Chondrocyte (in vitro differentiated cells): Measurements from ENCODE around the gene RGS7. TPM values are rescaled to one million over a fixed set of nuclear protein-coding genes. Genes with fewer than 3 reads are reported as not detected.

Source experiments
- DNase-seq: peaks from one replicate; pipeline ENCODE4 v3.0.0; 2021; ENCODE audit warnings: mixed read lengths, low spot score
- H3K27ac Mint-ChIP-seq: one replicate; pipeline ENCODE4 v1.8.0; 2021; ENCODE audit warnings: mild to moderate bottlenecking, moderate library complexity, mixed read lengths; ENCODE audit not compliant: unreplicated experiment
- H3K27me3 Mint-ChIP-seq: 2 replicates; pipeline ENCODE4 v1.8.0; 2021; ENCODE audit warnings: low read depth, mixed read lengths
- H3K36me3 Mint-ChIP-seq: 2 replicates; pipeline ENCODE4 v1.8.0; 2021; ENCODE audit warnings: low read depth, mixed read lengths
- H3K4me1 Mint-ChIP-seq: 2 replicates; pipeline ENCODE4 v1.8.0; 2021; ENCODE audit warnings: low read depth, mild to moderate bottlenecking, mixed read lengths
- H3K4me3 Mint-ChIP-seq: one replicate; pipeline ENCODE4 v1.8.0; 2021; ENCODE audit warnings: mild to moderate bottlenecking, moderate library complexity, mixed read lengths; ENCODE audit not compliant: unreplicated experiment
- H3K9me3 Mint-ChIP-seq: 2 replicates; pipeline ENCODE4 v1.8.0; 2021; ENCODE audit warnings: low read depth, mixed read lengths
- total RNA-seq: library from RNA; stranded (reverse); gene quantifications from 3 replicates; pipeline ENCODE4 v1.2.1, GENCODE V29; 2021
- TF ChIP-seq, protein P1 (sequence below): fragments of 200-600 bp; sonication (generic); IDR thresholded peaks from 2 replicates; pipeline ENCODE4 v1.5.0; 2021; ENCODE audit warnings: antibody characterized with exemption, mild to moderate bottlenecking, moderate library complexity

RGS7 gene
- total RNA-seq, 1 donor from 2014 or later = 3.9 TPM

DNA sequence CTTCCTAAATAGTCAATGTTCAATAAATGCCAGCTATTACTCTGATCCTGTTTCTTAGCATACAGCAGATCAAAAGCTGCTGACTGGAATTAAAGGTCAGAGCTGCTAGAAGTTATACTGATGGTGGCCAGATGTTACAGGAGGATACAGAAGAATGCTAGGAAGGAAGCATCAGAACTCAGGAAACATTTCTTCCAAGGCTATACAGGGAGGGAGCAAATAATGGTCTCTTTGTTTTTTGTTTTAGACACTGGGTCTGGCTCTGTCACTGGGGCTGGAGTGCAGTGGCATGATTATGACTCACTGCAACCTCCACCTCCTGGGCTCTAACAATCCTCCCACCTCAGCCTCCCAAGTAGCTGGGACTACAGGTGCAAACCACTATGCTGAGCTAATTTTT is 175.5 kb downstream of the RGS7 start:
- no peaks in the 10 kb centered on the region for H3K36me3 Mint-ChIP-seq
- no peak overlapping the region for H3K27ac Mint-ChIP-seq
- H3K4me1 Mint-ChIP-seq = peaks cover 6% of the 10 kb centered on the region
- TF ChIP-seq, protein P1, sequence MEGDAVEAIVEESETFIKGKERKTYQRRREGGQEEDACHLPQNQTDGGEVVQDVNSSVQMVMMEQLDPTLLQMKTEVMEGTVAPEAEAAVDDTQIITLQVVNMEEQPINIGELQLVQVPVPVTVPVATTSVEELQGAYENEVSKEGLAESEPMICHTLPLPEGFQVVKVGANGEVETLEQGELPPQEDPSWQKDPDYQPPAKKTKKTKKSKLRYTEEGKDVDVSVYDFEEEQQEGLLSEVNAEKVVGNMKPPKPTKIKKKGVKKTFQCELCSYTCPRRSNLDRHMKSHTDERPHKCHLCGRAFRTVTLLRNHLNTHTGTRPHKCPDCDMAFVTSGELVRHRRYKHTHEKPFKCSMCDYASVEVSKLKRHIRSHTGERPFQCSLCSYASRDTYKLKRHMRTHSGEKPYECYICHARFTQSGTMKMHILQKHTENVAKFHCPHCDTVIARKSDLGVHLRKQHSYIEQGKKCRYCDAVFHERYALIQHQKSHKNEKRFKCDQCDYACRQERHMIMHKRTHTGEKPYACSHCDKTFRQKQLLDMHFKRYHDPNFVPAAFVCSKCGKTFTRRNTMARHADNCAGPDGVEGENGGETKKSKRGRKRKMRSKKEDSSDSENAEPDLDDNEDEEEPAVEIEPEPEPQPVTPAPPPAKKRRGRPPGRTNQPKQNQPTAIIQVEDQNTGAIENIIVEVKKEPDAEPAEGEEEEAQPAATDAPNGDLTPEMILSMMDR = no peak
- no peak overlapping the region for H3K4me3 Mint-ChIP-seq
- no peak for DNase-seq
- no peaks in the 10 kb centered on the region for H3K27me3 Mint-ChIP-seq
- no peaks in the 10 kb centered on the region for H3K9me3 Mint-ChIP-seq

DNA sequence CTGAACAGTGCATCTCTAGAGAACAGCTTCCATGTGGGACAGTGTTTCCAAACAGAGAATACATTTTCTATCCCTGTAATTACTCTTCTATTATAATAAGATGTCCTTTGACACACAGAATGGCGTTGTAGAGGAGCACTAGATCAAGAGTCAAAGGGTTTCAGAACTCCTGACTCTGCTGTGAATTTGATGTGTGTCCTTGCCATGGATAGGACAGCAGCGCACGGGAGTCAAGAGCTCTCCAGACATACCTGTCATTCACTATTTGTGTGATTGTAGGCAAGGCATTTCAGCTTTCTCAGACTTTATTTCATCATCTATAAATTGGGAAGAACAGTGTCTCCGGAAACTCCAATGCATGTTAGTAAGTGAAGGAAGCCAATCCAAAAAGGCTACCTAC is 176.4 kb downstream of the RGS7 start:
- Mint-ChIP-seq H3K27me3 (no peaks in the 10 kb centered on the region), H3K9me3 (no peaks in the 10 kb centered on the region), H3K27ac (no peak overlapping the region), H3K36me3 (no peaks in the 10 kb centered on the region), H3K4me3 (no peak overlapping the region), H3K4me1 (no peaks in the 10 kb centered on the region)
- TF ChIP-seq, protein P1 = no peak
- DNase-seq = no peak

DNA sequence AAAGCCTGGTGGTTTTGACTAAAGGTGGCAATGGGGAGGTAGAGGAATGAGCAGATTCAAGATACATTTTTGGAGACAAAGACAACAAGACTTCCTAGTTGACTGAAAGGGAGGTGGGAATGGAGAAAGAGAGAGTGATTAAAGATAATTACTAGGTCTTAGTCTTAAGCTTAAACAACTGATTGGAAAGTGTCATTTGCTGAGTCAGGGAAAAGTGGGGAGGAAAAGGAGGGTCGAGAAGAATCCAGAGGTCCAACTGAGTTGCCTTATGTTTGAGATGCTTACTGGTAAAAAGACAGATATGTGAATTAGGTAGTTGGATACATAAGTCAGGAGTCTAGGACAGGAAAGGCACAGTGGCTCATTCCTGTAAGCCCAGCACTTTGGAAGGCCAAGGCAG is 179.3 kb downstream of the RGS7 start:
- H3K4me1 Mint-ChIP-seq = peaks cover 1% of the 10 kb centered on the region
- DNase-seq = no peak
- no peaks in the 10 kb centered on the region for H3K9me3 Mint-ChIP-seq
- no peak overlapping the region for H3K27ac Mint-ChIP-seq
- no peaks in the 10 kb centered on the region for H3K36me3 Mint-ChIP-seq
- no peaks in the 10 kb centered on the region for H3K27me3 Mint-ChIP-seq
- TF ChIP-seq, protein P1 = no peak
- no peak overlapping the region for H3K4me3 Mint-ChIP-seq

DNA sequence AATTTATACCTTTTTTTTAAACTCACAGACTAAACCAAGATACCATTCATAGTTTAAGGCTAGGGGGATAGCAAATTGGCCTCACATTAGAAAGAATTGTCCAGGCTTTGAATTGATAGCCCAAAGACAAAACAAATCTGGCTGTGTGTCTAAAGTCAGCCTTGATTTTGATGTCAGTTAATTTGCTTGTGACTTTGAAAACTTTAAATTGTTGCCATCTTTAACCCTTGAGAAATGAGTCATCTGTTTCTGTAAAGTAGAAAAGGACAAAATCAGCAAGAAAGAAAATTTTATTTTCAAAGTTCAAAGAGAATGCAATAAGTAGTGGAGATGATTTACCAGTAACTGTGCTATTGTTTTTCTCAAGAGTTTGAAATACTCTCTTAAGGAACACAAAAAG is 184.5 kb downstream of the RGS7 start:
- no peaks in the 10 kb centered on the region for H3K36me3 Mint-ChIP-seq
- TF ChIP-seq, protein P1 = no peak
- peak overlapping the region; percentile 58 for H3K27ac Mint-ChIP-seq
- no peak for DNase-seq
- no peaks in the 10 kb centered on the region for H3K9me3 Mint-ChIP-seq
- no peak overlapping the region for H3K4me3 Mint-ChIP-seq
- no peaks in the 10 kb centered on the region for H3K27me3 Mint-ChIP-seq
- peaks cover 17% of the 10 kb centered on the region for H3K4me1 Mint-ChIP-seq

DNA sequence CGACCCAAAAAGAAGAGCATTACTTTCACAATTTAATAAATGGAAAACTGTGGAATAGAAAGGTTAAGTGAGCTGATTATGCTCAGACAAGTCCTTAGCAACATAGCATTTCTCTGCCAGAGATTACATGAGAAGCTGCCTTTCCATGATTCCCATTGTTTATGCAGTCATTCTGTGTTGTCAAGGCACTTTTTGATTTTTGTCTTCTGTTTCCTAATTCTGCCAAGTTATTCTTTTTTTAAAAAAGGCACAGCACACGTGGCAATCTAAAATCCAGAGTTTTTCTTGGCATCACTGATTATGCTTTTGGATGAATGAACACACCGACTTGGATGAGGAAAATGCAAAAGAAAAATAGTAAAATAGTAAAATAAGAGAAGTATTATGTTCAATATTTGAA is 185.0 kb downstream of the RGS7 start:
- TF ChIP-seq, protein P1 = no peak
- no peak for DNase-seq
- no peaks in the 10 kb centered on the region for H3K27me3 Mint-ChIP-seq
- peaks cover 3% of the 10 kb centered on the region for H3K9me3 Mint-ChIP-seq
- H3K27ac Mint-ChIP-seq = peak overlapping the region; percentile 58
- no peaks in the 10 kb centered on the region for H3K36me3 Mint-ChIP-seq
- peaks cover 18% of the 10 kb centered on the region for H3K4me1 Mint-ChIP-seq
- H3K4me3 Mint-ChIP-seq = no peak overlapping the region
